Keratinocyte (primary cell): Measurements from ENCODE around the gene MYH6.

Experiments
- EZH2 ChIP-seq: IDR thresholded peaks from one replicate; pipeline ENCODE4 v1.6.1; 2012; ENCODE audit warnings: inconsistent platforms, mild to moderate bottlenecking, low read length, moderate library complexity
- TF ChIP-seq, protein P1 (sequence below), 3 experiments: IDR thresholded peaks in 1 of 3; conservative IDR thresholded peaks in 1 of 3; optimal IDR thresholded peaks in 1 of 3; 2 replicates in 2 of 3; 3 replicates in 1 of 3; pipeline versions ENCODE3 to v1.5.1; 2011; ENCODE audit warnings: low read length in 3 of 3, mild to moderate bottlenecking in 3 of 3, moderate library complexity in 2 of 3, control low read depth in 1 of 3, inconsistent platforms in 1 of 3; ENCODE audit not compliant: insufficient read depth in 2 of 3; ENCODE audit errors: extremely low read depth in 1 of 3

- TF ChIP-seq EZH2: no peak
- TF ChIP-seq, protein P1, sequence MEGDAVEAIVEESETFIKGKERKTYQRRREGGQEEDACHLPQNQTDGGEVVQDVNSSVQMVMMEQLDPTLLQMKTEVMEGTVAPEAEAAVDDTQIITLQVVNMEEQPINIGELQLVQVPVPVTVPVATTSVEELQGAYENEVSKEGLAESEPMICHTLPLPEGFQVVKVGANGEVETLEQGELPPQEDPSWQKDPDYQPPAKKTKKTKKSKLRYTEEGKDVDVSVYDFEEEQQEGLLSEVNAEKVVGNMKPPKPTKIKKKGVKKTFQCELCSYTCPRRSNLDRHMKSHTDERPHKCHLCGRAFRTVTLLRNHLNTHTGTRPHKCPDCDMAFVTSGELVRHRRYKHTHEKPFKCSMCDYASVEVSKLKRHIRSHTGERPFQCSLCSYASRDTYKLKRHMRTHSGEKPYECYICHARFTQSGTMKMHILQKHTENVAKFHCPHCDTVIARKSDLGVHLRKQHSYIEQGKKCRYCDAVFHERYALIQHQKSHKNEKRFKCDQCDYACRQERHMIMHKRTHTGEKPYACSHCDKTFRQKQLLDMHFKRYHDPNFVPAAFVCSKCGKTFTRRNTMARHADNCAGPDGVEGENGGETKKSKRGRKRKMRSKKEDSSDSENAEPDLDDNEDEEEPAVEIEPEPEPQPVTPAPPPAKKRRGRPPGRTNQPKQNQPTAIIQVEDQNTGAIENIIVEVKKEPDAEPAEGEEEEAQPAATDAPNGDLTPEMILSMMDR (optimal IDR thresholded peaks at IDR 0.05 in 1 of 3, IDR thresholded peaks at IDR 0.05 in 1 of 3, conservative IDR thresholded peaks at IDR 0.05 in 1 of 3; ENCODE audit: extremely low read depth in 1 of 3, insufficient read depth in 2 of 3, low read length in 3 of 3): no peak
Measured at GRCh38 chr14:23437133-23438100, 29.3 kb upstream of the MYH6 start.
